GM18511 (cell line): ENCODE results near the gene NUDT16.
"Not testable (repeated sequence)": the region's sequence is repeated elsewhere in the genome, so short reads cannot be mapped to it uniquely, and the experiment has no call there.

Experiments
- ATAC-seq: cut with Tn5 transposase; IDR thresholded peaks from one replicate; pipeline ENCODE4 v1.9.1; 2021; ENCODE audit warnings: mild to moderate bottlenecking, moderate library complexity; ENCODE audit not compliant: unreplicated experiment

NUDT16 gene

GRCh38 chr3:131381445-131382291, at the start of gene NUDT16:
Gene NUDT16, plus strand, starts transcription at chr3:131381774. Its CDS starts 31 bp downstream, at chr3:131381805.
- ATAC-seq, result peak; percentile 97

GRCh38 chr3:131338948-131339640, 42.5 kb upstream of the NUDT16 start:
- ATAC-seq, result no peak

GRCh38 chr3:131341761-131342160, 39.8 kb upstream of the NUDT16 start:
- no peak for ATAC-seq

- ATAC-seq, result no peak
These were observed 32.7 kb upstream of the NUDT16 start for GRCh38 chr3:131348911-131349310.

GRCh38 chr3:131349454-131349853, 32.1 kb upstream of the NUDT16 start:
- no peak for ATAC-seq

GRCh38 chr3:131349946-131350347, 31.6 kb upstream of the NUDT16 start:
- no peak for ATAC-seq

- no peak for ATAC-seq
These were observed 31.1 kb upstream of the NUDT16 start for GRCh38 chr3:131350506-131350905.

- ATAC-seq, result peak; percentile 59
These were observed 28.3 kb upstream of the NUDT16 start for GRCh38 chr3:131353016-131353877.

- peak; percentile 22 for ATAC-seq
These were observed 27.6 kb upstream of the NUDT16 start for GRCh38 chr3:131353986-131354385.

GRCh38 chr3:131356006-131356595, 25.5 kb upstream of the NUDT16 start:
- ATAC-seq, result no peak

GRCh38 chr3:131357275-131357674, 24.3 kb upstream of the NUDT16 start:
- no peak for ATAC-seq

GRCh38 chr3:131360191-131360755, 21.3 kb upstream of the NUDT16 start:
- no peak for ATAC-seq

- not testable (repeated sequence) for ATAC-seq
These were observed 20.5 kb upstream of the NUDT16 start for GRCh38 chr3:131361066-131361463.

- peak; percentile 73 for ATAC-seq
These were observed 19.8 kb upstream of the NUDT16 start for GRCh38 chr3:131361464-131362421.

- ATAC-seq, result no peak
These were observed 18.3 kb upstream of the NUDT16 start for GRCh38 chr3:131363275-131363674.

- no peak for ATAC-seq
These were observed 10.5 kb upstream of the NUDT16 start for GRCh38 chr3:131370935-131371687.

GRCh38 chr3:131371688-131372066, 9.9 kb upstream of the NUDT16 start:
- no peak for ATAC-seq

GRCh38 chr3:131374741-131375140, 6.8 kb upstream of the NUDT16 start:
- ATAC-seq, result no peak
